Islet precursor cell (in vitro differentiated cells): ENCODE measurements around the gene TAC1.
A peak's percentile ranks its signal among the peaks of the same experiment; 100 is the strongest.
"Not testable (repeated sequence)": the region's sequence is repeated elsewhere in the genome, so short reads cannot be mapped to it uniquely, and the experiment has no call there.

Experiments
- DNase-seq: peaks from one replicate; pipeline ENCODE4 v3.0.0-alpha.2; 2018

Gene TAC1

GRCh38 chr7:97731736-97732564 is at the start of gene TAC1:
TAC1 (plus strand) TSS chr7:97732086; CDS start chr7:97732613, 527 bp downstream.
- peak; percentile 64 for DNase-seq

GRCh38 chr7:97685952-97686351 is 45.9 kb upstream of the TAC1 start:
- no peak for DNase-seq

DNA sequence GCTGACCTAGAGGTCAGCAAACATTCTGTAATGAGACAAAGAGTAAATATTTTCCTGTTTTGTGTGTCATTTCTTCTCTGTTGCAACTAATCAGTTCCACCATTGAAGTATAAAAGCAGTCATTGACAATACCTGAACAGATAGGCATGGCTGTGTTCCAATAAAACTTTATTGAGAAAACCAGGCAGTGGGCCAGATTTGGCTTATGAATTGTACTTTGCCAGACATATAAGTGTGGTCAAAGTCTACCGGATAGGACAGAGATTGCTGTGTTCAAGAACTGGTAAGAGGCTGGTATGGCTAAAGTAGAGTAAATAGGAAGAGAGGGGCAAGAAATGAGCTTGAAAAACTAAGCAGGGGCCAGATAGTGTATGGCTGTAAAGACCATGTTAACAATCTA is 38.3 kb upstream of the TAC1 start:
- DNase-seq, result no peak

DNA sequence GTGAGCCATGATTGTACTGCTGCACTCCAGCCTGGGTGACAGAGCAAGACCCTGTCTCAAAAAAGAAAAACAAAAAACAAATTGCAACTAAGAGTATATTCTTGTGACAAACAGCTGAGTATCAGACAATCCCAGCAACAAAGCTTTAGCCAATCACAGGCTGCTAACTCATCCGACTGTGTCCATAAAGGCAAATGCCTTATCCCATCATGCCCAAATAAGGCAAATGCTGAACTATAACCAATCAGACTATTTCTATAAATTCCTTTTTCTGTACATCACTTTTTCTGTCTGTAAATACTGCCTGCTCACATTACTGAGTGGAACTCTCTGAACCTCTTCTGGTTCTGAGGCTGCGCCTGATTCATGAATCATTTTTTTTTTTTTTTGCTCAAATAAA is 37.5 kb upstream of the TAC1 start:
- no peak for DNase-seq

- no peak for DNase-seq
These were observed 34.5 kb upstream of the TAC1 start for GRCh38 chr7:97697396-97697795.

- DNase-seq, result no peak
These were observed 9.5 kb upstream of the TAC1 start for GRCh38 chr7:97722386-97722785.

DNA sequence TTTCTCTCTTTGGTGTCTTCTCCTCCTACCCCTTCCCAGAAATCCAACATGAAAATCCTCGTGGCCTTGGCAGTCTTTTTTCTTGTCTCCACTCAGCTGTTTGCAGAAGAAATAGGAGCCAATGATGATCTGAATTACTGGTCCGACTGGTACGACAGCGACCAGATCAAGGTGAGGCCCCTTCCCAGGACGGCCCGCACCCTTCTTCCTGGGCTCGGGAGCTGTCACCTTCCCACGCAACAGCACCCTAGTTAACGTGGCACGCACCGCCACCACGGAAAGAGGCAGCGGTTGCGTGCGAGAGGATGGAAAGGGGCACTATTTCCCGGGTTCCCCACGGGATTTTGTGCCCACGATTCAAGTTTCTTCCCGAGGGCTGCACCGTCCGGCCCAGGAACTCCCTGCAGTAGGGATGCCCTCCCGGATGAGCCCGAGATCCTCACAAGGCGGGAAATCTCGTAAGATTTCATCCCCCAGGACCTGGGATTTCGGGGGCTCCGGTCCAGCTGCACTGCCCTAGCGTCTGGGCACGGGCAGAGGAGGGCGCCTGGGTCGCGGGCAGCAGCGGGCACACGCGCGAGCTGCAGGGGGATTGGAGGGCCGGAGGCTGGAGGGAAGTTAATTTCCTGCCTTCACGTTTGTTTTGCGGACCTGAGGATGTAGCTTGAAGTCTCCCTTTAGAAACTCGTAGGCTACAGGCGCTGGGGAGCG is 834 bp downstream of the TAC1 start:
- peak; percentile 54 for DNase-seq

DNA sequence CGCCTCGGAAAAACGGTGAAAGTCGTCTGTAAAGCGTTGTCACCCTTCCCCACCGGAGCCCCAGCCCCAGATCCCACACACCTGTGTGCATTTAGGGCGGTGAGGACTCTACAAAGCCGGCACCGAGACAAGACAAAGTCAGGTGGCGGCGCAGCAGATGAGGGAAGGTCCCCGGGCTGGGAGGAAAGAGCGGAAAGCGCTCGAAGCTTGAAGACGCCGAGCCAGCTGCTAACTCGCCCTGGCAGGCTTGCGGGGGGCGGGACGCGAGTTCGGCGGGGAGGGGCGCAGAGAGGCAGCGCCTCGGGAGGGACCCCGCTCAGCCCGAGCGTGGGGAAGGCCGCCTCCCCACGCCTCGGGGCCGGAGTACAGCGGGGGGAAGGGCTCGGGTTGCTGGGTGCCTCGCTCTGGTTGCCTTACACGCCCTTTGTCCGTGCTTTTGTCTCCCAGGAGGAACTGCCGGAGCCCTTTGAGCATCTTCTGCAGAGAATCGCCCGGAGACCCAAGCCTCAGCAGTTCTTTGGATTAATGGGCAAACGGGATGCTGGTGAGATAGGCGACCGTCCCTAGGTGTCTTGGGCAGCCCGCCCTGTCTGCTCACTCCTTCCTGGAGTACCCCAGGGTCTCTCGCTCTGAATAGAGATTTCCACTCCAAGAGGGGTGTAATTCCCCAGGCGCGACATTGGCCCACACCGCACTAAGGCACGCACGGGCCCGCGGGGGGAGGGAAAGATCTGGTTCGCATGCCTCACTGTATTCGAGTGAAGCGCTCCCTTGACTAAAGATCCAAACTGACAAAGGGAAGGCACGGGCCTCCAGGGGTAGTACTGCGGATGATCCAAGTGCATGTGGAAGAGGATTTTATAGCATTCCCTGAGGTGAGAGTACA is 1.6 kb downstream of the TAC1 start:
- DNase-seq, result peak; percentile 68

DNA sequence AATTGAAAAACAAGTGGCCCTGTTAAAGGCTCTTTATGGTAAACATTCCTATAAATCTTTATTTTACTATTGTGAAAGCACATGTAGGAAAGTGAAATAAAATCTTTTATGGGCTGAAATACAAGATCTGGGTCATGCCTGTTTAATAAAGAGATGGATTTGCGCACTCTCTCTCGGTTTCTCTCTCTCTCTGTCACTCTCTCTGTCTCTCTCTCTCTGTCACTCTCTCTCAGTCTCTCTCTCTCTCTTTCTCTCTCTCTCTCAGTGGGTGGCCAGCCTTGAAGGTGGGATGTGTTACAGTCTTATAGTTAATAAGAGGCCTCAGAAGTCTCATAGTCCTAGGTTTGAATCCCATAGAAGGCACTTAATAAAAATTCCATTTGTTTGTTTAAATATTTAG is 2.4 kb downstream of the TAC1 start:
- no peak for DNase-seq

DNA sequence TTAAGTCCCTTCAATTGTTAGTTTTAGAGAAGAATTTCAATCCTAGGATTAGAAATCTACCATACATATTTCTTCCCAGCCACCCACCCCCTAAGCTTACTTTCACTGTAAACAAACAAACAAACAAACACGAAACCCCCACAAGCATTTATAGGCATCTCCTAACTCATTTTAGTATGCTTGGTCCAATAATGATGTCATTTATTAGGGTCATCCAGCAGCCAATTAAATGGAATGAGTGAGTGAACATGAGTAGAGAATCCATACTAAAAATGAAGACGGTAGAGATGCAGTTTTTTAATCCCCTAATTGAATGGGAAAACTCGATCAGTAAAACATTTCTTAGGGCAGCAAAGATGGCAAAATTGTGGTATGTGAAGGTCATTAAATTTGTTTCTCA is 3.2 kb downstream of the TAC1 start:
- DNase-seq, result no peak

GRCh38 chr7:97748482-97748881 is 16.6 kb downstream of the TAC1 start:
- no peak for DNase-seq

GRCh38 chr7:97751566-97751965 is 19.7 kb downstream of the TAC1 start:
- no peak for DNase-seq

DNA sequence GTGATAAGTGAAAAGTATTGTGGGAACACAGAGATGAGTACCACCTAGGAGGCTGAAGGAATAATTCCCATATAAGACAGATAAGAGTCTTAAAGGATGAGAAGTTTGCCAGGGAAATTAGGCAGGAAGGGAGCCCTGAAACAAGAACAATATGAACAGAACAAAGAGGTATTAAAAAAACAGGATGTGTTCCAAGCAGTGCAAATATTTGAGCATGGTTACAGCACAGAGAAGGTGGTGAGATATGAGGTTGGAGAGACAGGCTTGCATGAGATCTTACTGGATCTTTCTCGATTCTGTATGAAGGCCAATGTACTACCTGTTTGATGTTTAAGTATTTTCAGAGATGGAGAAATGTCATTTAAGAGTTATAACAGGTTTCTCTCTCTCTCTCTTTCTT is 20.3 kb downstream of the TAC1 start:
- DNase-seq, result no peak

DNA sequence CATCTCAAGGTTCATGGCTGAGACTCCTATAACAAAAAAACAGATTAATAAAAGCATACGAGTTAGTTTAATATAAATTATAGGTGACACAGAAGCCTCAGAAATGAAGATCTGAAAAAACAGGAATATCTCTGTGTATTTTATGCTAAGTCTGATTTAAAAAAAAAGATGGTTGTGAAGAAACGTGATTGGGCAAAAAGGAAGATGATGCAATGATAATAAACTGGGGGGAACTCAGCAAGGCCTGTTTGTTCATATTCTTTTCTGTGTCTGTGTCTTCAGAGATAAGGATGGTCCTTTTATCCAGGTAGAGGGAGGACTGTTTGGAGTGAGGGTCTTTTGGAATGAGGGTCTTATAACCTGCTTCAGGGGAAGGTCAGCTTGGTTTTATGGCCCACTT is 25.9 kb downstream of the TAC1 start:
- no peak for DNase-seq

DNA sequence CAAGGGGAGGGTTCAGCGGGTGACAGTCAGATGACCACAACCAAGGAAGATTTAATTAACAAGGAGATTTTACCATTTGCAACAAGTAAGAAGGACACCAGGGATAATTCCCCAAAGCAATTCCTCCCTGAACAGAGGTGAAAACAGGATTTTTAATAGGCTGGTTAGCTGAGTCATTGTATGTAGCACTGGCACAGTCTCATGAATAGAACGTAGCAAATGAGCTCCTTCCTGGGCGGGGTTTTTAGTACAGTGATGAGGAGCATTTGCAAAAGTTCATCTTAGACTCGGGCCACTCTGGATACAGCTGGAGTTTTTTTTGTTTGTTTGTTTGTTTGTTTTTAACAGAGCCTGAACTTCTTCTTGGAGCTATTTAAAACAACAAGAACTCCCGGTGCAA is 39.0 kb downstream of the TAC1 start:
- no peak for DNase-seq

GRCh38 chr7:97771576-97771975 is 39.7 kb downstream of the TAC1 start:
- no peak for DNase-seq

DNA sequence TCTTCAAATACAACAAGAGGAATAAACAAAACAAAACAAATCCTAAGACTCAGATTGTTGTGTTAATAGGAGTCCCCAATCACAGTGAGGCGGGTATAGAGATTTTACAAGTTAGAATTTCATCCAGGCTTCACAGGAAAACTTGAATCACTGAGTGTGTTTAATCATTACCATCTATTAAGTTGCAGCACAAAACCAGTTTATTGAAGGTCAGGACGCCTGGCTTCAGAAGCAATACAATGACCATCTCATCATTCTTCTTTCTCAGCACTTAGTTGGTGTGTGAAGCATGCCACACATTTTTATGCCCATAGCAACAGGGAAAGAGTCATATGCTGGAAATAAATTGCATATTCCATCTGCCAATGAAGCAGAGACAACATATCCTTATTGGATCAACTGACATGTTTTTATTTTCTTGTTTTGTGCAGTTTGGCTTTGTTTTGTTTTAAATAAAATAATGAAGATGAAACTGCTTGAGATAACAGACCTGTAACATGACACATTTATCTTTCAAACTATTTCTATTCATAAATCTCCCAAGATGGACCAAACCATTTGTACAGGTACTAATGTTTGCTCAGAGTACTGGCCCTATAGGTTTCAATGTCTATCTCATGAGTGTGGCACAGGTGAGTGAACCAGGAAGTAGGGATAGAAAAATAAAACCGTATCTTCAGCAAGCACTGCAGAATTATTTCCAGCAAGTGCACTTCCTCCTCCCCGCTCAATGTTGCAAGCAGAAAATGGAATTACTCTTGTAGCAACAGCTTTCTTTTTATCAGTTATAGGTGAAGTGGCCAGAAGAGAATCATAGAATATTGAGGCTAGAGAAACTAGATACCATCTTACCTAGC is 40.4 kb downstream of the TAC1 start:
- no peak for DNase-seq

DNA sequence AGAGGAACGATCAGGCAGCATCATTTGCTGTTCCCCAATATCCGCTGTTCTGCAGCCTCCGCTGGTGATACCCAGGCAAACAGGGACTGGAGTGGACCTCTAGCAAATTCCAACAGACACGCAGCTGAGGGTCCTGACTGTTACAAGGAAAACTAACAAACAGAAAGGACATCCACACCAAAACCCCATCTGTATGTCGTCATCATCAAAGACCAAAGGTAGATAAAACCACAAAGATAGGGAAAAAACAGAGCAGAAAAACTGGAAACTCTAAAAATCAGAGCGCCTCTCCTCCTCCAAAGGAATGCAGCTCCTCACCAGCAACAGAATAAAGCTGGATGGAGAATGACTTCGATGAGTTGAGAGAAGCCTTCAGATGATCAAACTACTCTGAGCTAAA is 54.5 kb downstream of the TAC1 start:
- not testable (repeated sequence) for DNase-seq
